Panc1 (cell line): ENCODE data around the gene VSIG2.

Experiments
- CTCF ChIP-seq: fragments of 450-650 bp; IDR thresholded peaks from 2 replicates; pipeline ENCODE4 v1.5.1; 2017; ENCODE audit warnings: mild to moderate bottlenecking
- POLR2AphosphoS5 ChIP-seq: IDR thresholded peaks from 2 replicates; pipeline ENCODE4 v1.6.1; 2012; ENCODE audit warnings: mild to moderate bottlenecking, low read depth, low read length, moderate library complexity
- SIN3A ChIP-seq: IDR thresholded peaks from 2 replicates; pipeline ENCODE4 v1.6.1; 2012; ENCODE audit warnings: low read depth, mild to moderate bottlenecking, low read length, moderate library complexity, borderline replicate concordance; ENCODE audit not compliant: insufficient read depth

- peak; percentile 61; the same call in 1 of the 2 replicates for TF ChIP-seq CTCF
- no peak for TF ChIP-seq POLR2AphosphoS5
- TF ChIP-seq SIN3A: no peak
Measured at GRCh38 chr11:124740277-124740882, 11.7 kb downstream of the VSIG2 start.
